Measurements from ENCODE around the gene ENTPD6.

The ENTPD6 gene

GRCh38 chr20:25269057-25269832 lies 73.7 kb downstream of the ENTPD6 start:
- no peak for DNase-seq
- in situ Hi-C loops (cut with MboI; ENCODE audit: low pct_unique_long_range_greater_than_20kb, low sequenced_read_pairs): no loop called here

DNA sequence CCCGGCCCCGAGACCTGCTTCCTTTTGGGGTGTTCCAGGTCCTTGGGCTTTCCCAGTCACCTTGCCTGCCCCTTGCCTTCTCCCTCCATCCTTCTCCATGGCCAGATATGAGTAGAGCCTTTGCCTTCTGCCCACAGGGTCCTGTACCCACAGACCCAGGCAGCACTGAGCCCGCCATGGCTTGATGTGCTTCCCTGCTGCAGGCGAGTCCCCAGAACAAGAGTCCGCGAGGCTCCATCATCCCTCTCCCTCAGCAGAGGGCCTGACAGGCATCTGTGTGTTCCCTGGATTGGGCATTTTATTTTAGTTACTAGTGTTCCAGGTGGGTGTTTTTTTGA lies 74.3 kb downstream of the ENTPD6 start:
- in situ Hi-C loops (cut with MboI; ENCODE audit: low pct_unique_long_range_greater_than_20kb, low sequenced_read_pairs): no loop called here
- DNase-seq: no peak

DNA sequence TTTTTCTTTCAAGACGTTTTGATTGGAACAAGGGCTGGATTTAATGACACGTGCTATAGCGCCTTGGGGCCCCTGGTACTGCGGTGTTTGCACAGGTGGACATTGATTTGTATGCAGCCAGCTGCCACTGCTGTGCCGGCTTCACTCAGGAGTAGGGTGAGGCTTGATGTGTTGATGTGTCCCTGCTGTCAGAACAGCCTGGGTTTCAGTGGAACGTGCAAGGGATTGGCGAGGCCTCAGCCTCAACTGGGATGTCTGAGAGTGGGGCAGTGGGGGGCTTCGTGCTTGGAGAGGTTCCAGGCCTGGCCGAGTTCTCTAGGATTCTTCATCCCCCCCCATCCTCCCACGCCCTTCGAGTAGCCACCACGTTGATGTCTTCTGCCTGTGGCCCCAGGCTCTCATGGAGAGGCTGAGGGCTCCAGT lies 75.3 kb downstream of the ENTPD6 start:
- in situ Hi-C loops (cut with MboI; ENCODE audit: low pct_unique_long_range_greater_than_20kb, low sequenced_read_pairs): no loop called here
- no peak for DNase-seq

GRCh38 chr20:25271486-25272222 lies 76.1 kb downstream of the ENTPD6 start:
- no peak for DNase-seq
- in situ Hi-C loops (cut with MboI; ENCODE audit: low pct_unique_long_range_greater_than_20kb, low sequenced_read_pairs): no loop called here

- in situ Hi-C loops (cut with MboI; ENCODE audit: low pct_unique_long_range_greater_than_20kb, low sequenced_read_pairs): no loop called here
- no peak for DNase-seq
Observed at GRCh38 chr20:25272223-25273000, 76.9 kb downstream of the ENTPD6 start.

DNA sequence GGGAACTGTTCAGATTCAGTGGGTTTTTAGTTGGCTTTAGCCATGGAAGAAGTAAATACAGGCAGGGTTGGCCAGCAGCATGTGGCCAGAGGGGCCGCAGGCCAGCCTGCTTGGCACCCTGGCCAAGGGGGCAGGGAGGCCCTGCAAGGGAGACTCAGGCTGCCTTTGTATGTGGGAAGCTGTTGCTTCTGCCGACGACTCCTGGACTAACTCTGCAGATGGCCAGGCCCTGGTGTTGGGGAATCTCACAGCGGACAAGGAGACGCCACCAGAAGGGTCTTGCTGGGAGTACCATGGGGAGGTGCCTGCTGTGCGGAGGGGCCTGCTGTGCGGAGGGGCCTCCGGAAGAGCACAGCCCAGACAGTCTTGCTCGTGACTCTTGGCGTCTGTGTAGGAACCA lies 77.5 kb downstream of the ENTPD6 start:
- DNase-seq: no peak
- in situ Hi-C loops (cut with MboI; ENCODE audit: low pct_unique_long_range_greater_than_20kb, low sequenced_read_pairs): no loop called here

DNA sequence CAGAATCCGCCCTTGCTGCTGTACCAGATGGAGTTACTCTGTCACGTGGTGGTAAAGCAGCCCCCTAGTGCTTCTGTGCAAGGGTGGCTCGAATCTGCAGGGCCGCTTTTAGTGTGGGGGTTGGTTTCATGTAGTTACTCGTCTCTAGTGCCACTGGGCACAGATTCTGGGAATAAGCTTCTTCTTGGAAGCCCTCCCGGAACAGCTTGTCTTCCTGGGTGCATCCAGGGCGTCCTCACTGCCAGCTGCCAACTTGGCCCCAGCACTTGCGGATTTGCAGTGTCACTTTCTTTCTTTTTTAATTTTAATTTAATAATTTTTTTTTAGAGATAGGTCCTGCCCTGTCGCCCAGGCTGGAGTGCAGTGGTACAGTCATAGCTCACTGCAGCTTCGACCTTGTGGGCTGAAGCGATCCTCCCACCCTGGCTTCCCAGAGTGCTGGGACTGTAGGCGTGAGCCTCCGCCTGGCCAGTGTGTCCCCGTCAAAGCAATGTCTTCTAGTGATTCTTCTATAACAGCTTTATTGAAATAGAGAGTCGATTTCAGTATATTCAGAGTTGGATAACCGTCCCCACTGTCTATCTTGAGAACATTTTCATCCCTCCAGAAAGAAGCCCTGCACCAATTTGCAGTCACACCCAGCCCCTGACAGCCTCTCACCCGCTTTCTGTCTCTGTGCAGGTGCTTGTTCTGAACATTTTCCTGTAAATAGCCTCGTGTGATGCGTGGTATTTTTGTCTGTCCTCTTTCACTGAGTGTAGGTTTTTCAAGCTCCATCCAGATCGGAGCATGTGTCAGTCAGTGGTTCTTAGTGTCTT lies 78.2 kb downstream of the ENTPD6 start:
- in situ Hi-C loops (cut with MboI; ENCODE audit: low pct_unique_long_range_greater_than_20kb, low sequenced_read_pairs): no loop called here
- no peak for DNase-seq

- in situ Hi-C loops (cut with MboI; ENCODE audit: low pct_unique_long_range_greater_than_20kb, low sequenced_read_pairs): no loop called here
- DNase-seq: no peak
Observed at GRCh38 chr20:25274481-25274880, 79.0 kb downstream of the ENTPD6 start.

- no peak for DNase-seq
- in situ Hi-C loops (cut with MboI; ENCODE audit: low pct_unique_long_range_greater_than_20kb, low sequenced_read_pairs): no loop called here
Observed at GRCh38 chr20:25274891-25275812, 79.6 kb downstream of the ENTPD6 start.

DNA sequence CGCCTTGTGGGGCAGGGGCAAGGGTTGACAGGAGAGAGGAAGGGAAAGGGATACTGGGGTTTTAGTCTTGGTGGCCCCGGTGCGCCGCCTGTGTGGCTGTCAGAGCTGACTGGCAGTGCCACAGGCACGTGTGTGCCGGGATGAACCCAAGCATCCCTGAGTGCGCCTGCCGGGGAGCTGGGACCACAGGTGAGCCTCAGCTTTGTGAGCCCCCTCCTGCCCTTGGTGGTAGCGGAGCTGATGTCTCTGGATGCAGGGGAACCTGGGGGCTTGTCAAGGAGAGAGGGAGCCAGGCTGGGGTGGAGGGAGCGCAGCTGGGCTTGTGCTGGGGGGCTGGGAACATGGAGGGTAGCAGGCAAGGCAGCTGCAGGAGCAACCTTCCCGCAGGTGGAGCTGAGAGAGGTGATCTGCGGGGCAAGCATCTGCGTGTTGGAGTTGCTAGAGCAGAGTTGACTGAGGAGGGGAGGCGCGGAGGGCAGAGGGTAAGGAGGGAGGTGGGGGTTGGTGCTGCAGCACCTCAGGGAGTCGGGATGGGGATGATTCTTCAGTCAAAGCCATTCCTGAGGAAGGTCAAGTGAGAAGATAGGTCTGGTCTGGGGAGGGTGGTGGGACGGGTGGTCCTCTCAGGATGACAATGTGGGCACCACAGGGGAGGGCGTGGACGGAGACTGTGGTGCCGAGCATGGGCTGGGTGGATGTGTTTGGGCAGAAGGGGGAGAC lies 80.5 kb downstream of the ENTPD6 start:
- DNase-seq: no peak
- in situ Hi-C loops (cut with MboI; ENCODE audit: low pct_unique_long_range_greater_than_20kb, low sequenced_read_pairs): no loop called here

Data from KBM-7 (cell line).